T follicular helper cell (primary cell): ENCODE data around the gene WDR37.
"Not testable (repeated sequence)": the region's sequence is repeated elsewhere in the genome, so short reads cannot be mapped to it uniquely, and the experiment has no call there.

Source experiments
- DNase-seq: peaks from one replicate; pipeline ENCODE4 v3.0.0-alpha.2; 2020; ENCODE audit warnings: low read depth

Gene WDR37

DNA sequence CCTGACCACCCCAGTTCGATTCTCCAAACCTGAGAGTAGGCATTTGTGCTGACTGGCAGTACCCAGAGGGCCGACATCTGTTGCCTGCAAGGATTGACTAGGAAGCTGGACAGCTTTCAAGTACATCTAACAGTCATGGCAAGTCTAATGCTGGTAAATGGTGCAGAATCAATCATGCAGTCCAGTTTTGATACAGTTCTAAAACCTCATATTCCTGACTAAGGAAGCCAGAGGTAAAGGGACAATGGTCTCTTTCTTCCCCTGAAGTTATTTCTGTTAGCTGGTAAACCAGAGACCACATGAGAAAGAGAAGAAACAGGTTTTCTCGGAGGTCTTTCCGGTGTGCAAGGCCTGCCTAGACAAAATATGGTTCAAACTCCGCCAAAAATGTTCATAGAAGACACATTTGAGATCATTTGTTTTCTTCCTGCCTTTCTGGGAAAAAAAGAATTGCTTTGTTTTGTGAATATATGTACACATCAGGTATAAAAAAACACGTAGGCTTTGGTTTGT is 97.1 kb downstream of the WDR37 start:
- no peak for DNase-seq

DNA sequence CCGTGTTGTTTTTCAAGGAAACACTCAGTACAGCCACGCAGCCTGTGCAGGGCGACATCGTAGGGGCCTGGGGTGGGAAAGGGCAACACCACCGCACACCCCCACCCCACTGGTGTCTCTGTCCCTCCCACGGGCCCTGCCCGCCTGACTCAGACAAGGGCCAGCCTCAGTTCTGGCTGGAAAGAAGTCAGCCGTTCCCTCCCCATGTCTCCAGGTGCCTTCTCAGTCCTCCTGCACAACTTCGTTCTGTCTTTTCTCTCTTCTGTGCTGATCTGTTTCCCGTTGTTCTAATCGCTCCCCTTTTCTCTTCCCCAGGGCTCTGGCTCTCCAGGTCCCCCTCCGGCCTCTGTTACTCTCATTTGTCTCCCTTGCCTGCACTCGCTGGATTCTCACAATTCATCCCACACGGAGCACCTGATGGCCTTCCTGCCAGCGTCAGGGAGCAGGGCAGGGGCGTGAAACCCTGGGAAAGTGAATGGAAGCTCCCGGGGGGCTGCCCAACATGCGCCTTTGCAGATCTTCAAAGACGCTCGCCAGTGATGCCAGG is 97.7 kb downstream of the WDR37 start:
- no peak for DNase-seq

DNA sequence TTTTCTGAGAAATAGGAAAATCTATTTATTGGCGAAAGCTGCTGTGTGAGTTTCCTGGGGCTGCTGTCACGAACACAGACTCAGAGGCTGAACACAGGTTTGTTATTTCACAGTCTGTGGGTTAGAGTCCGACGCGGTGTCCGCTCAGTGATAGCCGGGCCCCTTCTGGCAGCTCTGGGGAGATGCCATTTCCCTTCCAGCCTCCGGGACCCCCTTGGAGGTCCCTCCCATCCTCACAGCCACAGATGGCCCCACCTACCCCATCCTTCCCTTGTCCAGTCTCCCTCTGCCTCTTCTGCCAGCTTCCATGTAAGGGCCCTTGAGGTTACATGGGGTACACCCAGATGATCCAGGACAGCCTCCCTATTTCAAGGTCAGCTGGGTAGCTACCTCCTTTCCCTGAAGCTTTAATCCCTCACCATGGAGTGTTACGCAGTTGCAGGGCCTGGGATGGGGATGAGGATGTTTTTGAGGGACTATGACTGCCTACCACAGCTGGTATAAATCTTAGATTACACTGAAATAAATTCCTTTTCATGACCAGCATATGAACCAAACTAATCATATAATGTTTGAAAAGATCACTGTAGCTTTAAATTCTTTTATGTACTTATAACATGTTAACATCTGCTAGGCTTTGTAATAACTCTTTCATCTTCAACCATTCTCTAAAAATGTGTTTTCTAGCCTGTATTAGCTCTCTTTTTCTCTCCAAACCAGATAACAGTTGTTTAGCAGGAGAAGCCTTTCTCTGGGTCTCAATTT is 98.5 kb downstream of the WDR37 start:
- DNase-seq, result no peak

DNA sequence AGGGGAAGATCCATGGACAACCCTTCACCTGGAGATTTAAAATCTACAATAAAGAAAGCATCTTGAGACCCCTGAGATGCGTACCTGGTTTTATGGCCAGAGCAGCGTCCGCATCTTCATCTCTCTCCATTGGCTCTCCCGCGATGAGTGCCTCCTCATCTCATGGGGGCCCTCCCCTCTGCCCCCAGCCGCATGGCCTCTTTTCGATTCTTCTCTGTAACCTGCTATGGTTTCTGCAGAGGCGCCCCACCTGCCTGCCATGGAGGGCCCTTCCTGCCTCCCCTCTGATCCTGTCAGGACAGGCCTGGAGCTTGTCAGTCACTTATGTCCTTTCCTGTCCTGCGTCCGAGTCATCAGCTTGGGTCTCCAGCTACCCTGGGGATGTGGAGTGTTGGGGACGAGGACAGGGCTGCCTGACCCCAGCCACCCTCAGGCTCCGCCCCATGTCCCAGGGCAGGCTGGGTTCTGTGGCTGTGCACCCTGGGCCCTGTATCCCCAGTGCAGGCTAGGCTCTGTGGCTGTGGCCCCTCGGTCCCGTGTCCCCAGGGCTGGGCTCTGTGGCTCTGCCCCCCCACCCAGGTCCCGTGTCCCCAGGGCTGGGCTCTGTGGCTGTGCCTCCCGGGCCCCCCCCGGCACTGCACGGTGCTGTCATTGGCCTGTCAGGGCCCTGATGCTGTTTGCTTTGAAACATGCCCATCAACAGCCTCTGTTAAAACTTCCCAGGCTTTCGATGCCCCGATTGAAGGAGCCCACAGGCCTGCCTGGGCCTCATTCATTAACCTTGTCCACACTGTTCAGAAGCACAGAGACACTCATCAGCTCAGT is 99.8 kb downstream of the WDR37 start:
- no peak for DNase-seq

DNA sequence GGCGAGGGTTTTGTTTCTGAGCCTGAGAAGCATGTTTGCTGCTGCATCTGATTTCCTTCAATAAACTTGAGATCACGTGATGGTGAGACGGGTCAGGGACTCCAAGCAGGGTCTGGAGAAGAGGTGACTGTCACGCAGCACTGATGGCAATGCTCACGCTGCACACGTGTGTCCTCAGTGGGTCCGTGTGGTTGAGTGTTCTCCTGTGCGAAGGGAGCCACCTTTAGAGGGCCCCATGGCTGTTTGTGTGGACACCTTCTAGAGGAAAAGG is 100.4 kb downstream of the WDR37 start:
- no peak for DNase-seq

DNA sequence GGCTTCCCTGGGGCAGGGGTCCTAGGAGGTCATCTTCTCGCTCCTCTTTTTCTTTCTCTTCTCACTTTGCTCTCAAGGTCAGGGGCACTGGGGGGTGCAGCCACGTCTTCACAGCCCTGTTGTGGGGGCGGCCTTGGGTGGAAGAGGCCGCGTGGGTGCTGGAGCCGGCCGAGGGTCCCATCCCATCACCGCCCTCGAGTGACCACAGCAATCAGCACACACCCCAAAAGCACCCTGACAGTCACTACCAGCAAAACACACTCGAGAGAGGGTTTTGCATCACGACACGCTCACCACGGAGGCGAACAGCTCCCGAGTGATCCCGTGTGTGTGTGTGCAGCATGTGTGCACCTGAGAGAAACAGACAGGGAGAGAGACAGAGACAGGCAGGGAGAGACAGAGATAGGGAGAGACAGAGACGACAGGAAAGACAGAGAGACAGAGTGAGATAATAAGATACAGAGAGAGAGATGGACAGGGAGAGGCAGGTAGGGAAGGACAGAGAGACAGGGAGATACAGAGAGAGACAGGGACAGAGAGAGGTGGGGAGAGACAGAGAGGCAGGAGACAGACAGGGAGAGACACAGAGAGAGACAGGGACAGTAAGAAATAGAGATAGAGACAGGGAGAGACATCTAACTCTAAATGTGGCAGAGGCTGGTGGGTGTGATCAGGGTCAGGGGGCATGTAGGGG is 100.9 kb downstream of the WDR37 start:
- no peak for DNase-seq

DNA sequence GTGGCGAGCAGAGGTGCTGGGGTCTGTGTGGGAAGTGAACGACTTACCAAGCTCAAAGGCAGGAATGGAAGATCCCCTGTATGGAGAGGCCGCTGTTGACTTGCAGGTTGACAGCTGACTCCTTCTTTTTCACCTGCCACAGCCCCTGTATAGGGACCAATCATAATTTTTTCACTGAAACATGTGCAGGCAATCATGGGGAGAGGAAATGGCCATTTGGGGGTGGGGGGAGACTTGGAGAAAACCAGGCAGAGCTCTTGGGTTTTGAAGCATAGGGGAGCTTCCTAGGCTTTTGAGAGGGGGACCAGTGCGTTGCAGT is 101.4 kb downstream of the WDR37 start:
- no peak for DNase-seq

DNA sequence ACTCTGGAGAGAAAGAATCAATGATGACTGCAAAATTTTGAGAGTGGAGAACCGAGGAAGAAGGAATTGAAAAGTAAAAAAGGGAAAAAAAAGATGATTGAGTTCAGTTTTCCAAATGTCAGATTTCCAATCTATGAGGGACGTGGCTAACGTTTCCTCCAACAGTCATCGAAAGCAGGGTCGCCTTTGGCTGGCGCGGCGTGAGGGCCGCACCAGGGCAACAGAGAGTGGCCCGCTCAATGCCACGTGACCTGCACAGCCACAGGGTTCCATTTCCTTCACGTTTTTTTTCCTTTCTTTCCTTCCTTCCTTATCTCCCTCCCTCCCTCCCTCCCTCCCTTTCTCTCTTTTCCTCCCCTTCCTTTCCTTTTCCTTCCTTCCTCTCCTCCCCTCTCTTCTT is 101.9 kb downstream of the WDR37 start:
- no peak for DNase-seq

DNA sequence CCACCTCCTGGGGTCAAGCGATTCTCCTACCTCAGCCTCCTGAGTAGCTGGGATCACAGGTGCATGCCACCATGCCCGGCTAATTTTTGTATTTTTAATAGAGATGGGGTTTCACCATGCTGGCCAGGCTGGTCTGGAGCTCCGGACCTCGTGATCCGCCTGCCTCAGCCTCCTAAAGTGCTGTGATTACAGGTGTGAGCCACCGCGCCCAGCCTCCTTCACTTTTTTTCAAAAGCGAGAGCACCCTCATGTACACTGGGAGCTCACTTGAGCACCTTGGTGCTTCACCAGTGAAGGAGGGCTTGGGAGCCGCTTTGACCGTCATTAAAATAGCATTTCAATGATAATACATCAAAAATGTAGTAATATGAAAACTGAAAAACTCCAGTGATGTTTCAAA is 102.4 kb downstream of the WDR37 start:
- DNase-seq, result not testable (repeated sequence)

DNA sequence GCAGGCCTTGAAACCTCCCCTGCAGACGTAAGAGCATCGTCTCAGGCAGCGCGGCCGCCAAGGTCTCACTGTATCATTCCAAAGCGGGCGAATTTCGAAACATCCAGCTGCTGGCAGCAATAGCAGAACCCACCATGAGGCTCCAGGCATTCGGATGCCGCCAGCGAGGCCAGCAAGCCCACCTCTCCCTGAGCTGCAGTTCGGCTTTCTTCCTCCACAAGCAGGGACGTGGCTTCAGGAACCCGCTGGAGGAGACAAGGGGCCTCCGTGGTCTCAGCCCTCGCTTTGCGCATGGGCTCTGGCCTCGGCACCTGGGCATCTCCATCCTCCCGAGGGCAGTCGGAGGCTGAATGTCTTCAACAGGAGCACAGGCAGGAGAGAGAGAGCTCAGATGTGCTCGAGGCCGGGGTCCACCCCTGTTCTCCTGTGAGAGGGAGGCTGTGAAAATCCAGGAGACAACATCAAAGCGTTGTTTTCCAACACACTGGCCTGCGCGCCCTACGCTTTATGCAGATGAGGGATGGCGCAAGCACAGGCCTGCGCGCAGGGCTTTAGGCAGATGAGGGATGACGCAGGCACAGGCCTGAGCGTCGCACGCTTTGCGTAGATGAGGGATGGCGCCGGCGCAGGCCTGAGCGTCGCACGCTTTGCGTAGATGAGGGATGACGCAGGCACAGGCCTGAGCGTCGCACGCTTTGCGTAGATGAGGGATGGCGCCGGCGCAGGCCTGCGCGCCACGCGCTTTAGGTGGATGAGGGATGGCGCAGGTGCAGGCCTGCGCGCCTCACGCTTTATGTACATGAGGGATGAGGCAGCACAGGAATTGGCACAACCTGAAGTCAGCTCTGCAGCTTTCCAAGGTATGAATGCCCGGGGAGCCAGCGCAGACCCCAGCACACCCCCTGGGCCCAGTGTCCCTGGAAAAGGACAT is 103.2 kb downstream of the WDR37 start:
- DNase-seq, result no peak

DNA sequence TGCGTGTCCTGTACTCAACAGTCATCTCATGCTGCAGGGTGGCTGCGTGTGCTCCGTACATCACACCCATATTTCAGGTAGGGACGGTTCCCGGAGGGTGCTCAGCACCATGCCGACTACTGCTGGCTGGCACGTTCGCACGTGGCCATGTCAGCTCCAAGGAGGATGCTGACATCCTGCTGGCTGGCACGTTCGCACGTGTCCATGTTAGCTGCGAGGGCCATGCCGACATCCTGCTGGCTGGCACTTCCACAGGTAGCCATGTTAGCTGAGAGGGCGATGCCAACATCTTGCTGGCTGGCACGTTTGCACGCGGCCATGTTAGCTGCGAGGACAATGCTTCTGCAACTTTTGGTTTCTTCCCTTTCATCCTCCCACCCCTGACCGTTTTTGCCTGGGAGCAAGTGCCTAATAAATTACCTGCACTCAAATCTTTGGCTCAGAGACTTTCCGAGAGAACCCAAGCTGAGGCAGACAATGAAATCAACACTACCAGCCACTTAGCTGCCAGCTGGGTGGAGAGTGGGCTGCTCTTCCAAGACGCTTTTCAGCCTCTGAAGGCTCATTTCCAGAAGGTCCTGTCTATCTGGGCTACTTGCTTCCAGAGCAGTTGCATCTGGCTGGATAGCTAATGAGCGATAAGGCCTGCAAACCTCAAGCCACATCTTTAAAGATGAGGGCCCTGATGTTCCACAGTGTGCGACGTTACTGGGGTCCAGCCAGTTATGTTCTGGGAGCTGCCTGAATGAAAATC is 104.6 kb downstream of the WDR37 start:
- no peak for DNase-seq

DNA sequence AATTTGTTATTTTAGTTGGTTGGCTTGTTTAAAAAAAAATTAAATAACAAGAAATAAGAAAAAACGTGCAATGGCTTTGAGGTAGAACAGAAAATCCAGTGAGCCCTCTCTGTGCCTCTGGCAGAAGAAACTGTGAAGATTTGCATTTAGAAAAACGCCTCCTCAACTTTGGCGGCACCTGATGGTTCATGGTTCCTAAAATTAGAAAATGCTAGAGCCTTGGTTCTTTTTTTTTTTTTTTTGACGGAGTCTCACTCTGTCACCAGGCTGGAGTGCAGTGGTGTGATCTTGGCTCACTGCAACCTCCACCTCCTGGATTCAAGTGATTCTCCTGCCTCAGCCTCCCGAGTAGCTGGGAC is 105.1 kb downstream of the WDR37 start:
- not testable (repeated sequence) for DNase-seq

DNA sequence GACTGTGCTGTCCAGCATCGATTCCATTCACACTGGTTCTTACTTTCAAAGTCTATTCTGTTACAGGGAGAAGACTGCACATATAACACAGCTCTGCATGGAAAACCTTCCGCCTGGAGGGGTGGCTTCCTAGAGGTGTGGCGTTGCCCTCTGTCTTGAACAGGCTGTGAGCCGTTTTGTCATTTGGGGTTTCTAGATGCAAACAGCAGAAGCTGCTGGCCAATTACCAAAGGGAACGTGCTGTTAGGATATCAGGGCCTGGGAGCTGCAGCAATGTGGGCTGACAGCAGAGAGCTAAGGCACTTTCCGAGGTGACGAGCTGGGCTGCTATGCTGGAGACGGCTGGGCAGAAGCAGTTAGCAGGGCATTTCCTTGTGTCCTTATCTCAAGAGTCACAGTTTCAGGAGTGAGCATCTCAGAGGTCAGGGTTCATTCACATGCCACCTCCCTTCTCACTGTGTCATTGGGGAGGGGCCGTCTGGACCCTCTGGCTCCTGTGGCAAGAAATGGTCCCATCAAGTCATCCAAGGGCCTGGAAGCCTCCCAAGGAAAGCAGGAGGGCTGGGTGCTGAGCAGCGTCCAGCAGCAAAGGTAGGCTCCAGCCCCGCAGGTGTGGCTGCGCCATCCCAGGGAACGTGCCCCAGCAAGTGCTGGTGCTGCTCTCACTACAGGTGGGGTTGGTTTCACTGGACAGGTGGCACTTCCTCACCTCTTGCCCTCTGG is 106.5 kb downstream of the WDR37 start:
- DNase-seq, result no peak

DNA sequence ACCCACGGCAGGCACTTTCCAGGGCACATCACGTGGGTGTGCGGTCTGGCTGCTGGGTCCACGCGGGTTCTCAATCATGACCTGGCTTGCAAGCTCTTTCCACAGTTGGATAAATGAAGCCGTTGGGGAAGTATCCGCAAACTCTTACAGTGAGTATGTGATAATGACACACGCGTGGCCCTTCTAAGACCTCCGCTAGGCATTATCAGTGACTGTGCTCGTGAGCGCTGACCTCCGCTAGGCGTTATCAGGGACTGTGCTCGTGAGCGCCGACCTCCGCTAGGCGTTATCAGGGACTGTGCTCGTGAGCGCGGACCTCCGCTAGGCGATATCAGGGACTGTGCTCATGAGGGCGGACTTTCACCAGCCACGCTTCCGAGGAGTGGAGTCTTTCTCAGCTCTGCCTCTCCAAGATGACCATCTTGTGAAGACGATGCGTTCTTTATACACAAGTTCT is 107.0 kb downstream of the WDR37 start:
- no peak for DNase-seq

DNA sequence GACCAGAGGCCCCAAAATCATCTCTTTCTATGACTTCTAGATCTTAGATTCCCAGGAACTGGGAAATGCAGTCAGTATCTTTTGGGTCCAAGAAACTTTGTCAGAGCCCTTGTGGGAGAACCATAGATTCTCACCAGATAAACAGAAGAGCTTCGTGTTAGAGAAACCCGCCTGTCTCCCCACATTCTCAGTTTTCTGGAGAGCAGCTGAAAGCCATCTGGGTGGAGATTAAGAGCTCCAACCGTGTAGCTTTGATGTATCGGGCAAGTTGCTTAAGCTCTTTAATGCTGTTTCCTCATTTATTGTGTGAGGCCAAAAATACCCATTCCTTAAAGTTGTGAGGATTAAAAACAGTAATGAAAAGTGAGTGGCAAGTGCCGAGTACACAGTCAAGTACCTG is 107.6 kb downstream of the WDR37 start:
- DNase-seq, result no peak

DNA sequence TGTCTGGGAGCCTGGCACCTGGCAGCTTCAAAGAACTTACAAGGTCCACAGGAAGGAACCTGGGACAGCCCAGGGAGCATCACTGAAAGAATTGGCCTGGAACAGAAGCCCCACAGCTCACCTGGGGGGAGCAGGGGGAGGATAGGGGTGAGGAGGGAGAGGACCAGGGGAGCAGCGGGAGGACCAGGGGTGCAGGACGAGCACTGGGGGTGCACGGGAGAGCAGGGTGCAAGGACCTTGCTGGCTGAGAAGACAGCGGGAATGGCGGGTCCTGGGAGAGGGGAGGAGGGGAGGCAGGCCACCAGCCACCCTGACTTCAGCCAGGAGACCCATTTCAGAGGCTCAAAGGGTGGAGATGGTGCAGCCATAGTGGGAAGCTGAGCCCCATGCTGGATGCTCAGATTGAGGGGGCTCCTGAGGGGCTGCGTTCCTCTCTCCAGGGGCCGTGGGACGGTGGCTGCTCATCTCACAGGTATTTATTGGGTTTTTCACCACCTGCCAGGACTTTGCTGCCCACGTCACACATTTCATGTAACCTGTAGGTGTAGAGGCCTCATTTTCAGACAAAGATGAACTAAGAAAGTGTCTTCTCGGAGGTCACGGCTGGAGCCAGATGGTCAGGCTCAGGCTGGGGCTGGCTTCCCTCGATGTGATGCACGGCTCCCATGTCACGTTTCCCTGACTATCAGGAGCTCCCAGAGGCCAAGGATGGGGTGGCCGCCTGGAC is 110.1 kb downstream of the WDR37 start:
- no peak for DNase-seq

DNA sequence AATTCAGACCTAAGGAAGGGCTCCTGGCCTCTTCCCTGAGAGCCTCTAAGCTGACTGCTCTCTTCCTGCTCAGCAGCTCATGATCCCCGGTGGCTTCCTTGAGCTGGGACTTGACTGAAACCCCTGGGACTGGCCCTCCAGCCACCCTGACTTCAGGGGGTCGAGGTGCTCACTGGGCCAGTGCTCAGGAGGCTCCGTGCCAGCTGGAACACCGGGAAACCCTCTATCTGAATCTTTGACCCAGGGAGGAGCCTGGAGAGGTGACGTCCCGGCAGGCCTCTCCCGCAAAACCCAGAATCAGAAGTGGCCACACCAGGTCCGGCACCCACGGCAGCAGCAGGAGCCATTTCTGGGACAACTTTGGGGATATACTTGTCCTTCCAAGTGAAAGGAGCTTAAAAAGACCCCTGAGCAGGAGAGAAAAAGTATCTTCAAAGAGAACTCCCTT is 110.7 kb downstream of the WDR37 start:
- no peak for DNase-seq

DNA sequence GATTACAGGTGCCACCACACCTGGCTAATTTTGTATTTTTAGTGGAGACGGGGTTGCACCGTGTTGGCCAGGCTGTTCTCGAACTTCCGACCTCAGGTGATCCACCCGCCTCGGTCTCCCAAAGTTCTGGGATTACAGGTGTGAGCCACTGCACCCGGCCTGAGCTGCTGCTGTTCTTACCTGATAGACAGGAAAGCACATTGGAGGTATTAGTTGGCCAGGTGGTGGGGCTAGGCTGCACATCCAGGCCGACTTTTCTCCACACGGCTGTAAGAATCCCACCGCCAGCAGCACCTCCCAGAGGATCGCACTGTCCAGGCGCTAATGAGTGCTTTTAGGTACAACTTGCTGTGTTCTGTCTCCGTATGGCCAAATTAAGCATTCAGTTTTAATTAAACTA is 112.6 kb downstream of the WDR37 start:
- no peak for DNase-seq

DNA sequence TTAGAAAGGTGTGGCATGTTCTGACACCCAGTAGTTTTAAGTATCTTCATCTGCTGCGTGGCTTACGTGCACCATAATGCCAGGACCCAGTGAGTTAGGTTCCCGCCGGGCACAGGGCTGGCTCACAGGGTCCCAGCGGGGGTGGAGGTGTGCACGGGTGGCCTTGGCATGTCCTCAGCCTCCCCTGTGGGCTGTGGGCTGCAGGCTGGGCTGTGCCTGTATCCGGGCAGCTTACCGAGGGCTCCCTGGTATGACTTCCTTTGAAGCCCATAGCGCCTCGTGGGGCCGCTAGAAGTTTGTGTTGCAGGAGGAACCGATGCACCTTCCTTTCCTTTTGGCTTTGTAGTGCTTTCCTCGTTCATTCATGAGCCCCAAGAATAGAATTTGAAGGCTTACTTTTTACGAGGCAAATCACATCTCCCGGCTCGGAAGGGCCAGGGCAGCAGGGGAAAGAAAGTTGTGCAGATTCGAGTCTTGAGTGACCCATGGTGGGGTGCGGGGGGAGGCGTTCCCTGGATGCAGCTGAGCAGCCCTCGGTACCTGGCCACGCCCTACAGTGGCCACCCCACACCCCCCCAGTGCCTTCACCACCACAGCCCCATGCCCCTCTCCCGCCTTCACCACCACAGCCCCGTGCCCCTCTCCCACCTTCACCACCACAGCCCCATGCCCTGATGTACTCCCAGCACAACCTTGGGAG is 113.2 kb downstream of the WDR37 start:
- DNase-seq, result no peak
